HCT116 (cell line): ENCODE measurements around the gene MYO1B. TPM values are rescaled to one million over a fixed set of nuclear protein-coding genes. Genes with fewer than 3 reads are reported as not detected.

ENCODE experiments used
- ATAC-seq: fragments of 200-7000 bp; cut with Tn5 transposase; 2 replicates; pipeline ENCODE4 v1.9.1; 2020; ENCODE audit warnings: mild to moderate bottlenecking, moderate library complexity
- BruUV-seq: library from RNA; stranded (reverse); fragments of 400-500 nt; replicated peaks from 2 replicates; lab custom pipeline; 2021; lab: Mats Ljungman, UMichigan
- CTCF ChIA-PET: fragments of 300-600 bp; sonication (Branson Sonifier 250); formaldehyde crosslinking; loops from one replicate; lab custom pipeline; 2021; ENCODE audit warnings: antibody characterized with exemption; lab: Charles Lee
- POLR2A ChIA-PET: fragments of 300-600, 350-600 bp; sonication (Branson Sonifier 250); formaldehyde crosslinking; loops from one replicate; lab custom pipeline; 2021; ENCODE audit warnings: antibody characterized with exemption; lab: Charles Lee
- RAD21 ChIA-PET, 2 experiments: fragments of 300-600 bp; sonication (Branson Sonifier 250); formaldehyde crosslinking; loops; one replicate each; lab custom pipeline; 2023; ENCODE audit warnings: low total read pairs in 2 of 2; ENCODE audit not compliant: uncharacterized antibody in 2 of 2, unreplicated experiment in 2 of 2, low non-redundant PET in 1 of 2; lab: Charles Lee
- DNase-seq: peaks from one replicate; pipeline ENCODE4 v3.0.0-alpha.2; 2010; ENCODE audit warnings: low read depth, low spot score
- H2AFZ ChIP-seq: fragments of 200-600 bp; shearing (Covaris generic), sonication (generic); 2 replicates; pipeline ENCODE4 v1.6.1; 2017; ENCODE audit warnings: low read depth, mixed run types, mixed read lengths, antibody characterized with exemption, low read length; ENCODE audit not compliant: poor library complexity, severe bottlenecking
- H3K27ac ChIP-seq: 2 replicates; pipeline ENCODE4 v1.5.1; 2012; ENCODE audit warnings: low read depth, low read length
- H3K27me3 ChIP-seq: fragments of 200-600 bp; sonication (generic); 2 replicates; pipeline ENCODE4 v1.6.1; 2016; ENCODE audit warnings: mixed run types, low read length, mixed read lengths; ENCODE audit not compliant: insufficient read depth
- H3K36me3 ChIP-seq, 2 experiments: fragments of 200-500 bp in 1 of 2; fragments of 200-600 bp in 1 of 2; sonication (Bioruptor generic) in 1 of 2; sonication (generic) in 1 of 2; 2 replicates each; pipeline versions ENCODE4 v1.5.1 to v1.6.1; 2014 to 2016; ENCODE audit warnings: low read length in 2 of 2, inconsistent platforms in 1 of 2, mixed read lengths in 1 of 2, mixed run types in 1 of 2; ENCODE audit not compliant: insufficient read depth in 2 of 2, control insufficient read depth in 1 of 2
- H3K4me1 ChIP-seq, 2 experiments: fragments of 200-600 bp in 1 of 2; sonication (generic) in 1 of 2; 2 replicates each; pipeline versions ENCODE4 v1.5.1 to v1.6.1; 2012 to 2017; ENCODE audit warnings: low read length in 2 of 2, inconsistent platforms in 1 of 2, mild to moderate bottlenecking in 1 of 2, mixed read lengths in 1 of 2, mixed run types in 1 of 2, moderate library complexity in 1 of 2; ENCODE audit not compliant: insufficient read depth in 2 of 2, control insufficient read depth in 1 of 2
- H3K4me2 ChIP-seq: fragments of 200-600 bp; sonication (generic); 2 replicates; pipeline ENCODE4 v1.6.1; 2017; ENCODE audit warnings: mixed run types, low read length, mixed read lengths
- H3K4me3 ChIP-seq, 2 experiments: fragments of 200-600 bp in 1 of 2; sonication (generic) in 1 of 2; replicated peaks in 1 of 2; 2 replicates each; pipeline ENCODE4 v1.5.1; 2011 to 2016; ENCODE audit warnings: low read length in 2 of 2, control low read depth in 1 of 2, low read depth in 1 of 2, mild to moderate bottlenecking in 1 of 2, mixed read lengths in 1 of 2, mixed run types in 1 of 2
- H3K79me2 ChIP-seq: fragments of 200-600 bp; sonication (generic); 2 replicates; pipeline ENCODE4 v1.6.1; 2017; ENCODE audit warnings: mild to moderate bottlenecking, mixed run types, low read length, moderate library complexity, mixed read lengths; ENCODE audit not compliant: insufficient read depth
- H3K9ac ChIP-seq: fragments of 200-600 bp; sonication (generic); 2 replicates; pipeline ENCODE4 v1.6.1; 2016; ENCODE audit warnings: low read length, mixed read lengths
- H3K9me2 ChIP-seq: fragments of 200-600 bp; sonication (generic), shearing (Covaris generic); 2 replicates; pipeline ENCODE4 v1.6.1; 2017; ENCODE audit warnings: mixed run types, mild to moderate bottlenecking, moderate library complexity; ENCODE audit not compliant: insufficient read depth
- H3K9me3 ChIP-seq, 2 experiments: fragments of 200-500 bp in 1 of 2; fragments of 200-600 bp in 1 of 2; sonication (Bioruptor generic) in 1 of 2; sonication (generic) in 1 of 2; 2 replicates each; pipeline ENCODE4 v1.6.1; 2014 to 2017; ENCODE audit warnings: low read length in 2 of 2, mixed read lengths in 2 of 2, inconsistent platforms in 1 of 2, low read depth in 1 of 2, mild to moderate bottlenecking in 1 of 2, mixed run types in 1 of 2, moderate library complexity in 1 of 2; ENCODE audit not compliant: control insufficient read depth in 1 of 2, insufficient read depth in 1 of 2
- H4K20me1 ChIP-seq: fragments of 200-600 bp; sonication (generic), shearing (Covaris generic); 2 replicates; pipeline ENCODE4 v1.6.1; 2017; ENCODE audit warnings: mixed run types, mild to moderate bottlenecking, moderate library complexity; ENCODE audit not compliant: insufficient read depth
- CBX3 ChIP-seq: IDR thresholded peaks from 2 replicates; pipeline ENCODE4 v1.6.1; 2012; ENCODE audit warnings: low read depth
- CEBPB ChIP-seq: IDR thresholded peaks from 2 replicates; pipeline ENCODE4 v1.6.1; 2012; ENCODE audit warnings: low read depth
- ELF1 ChIP-seq: IDR thresholded peaks from 2 replicates; pipeline ENCODE4 v1.6.1; 2012; ENCODE audit warnings: low read depth, borderline replicate concordance
- EZH2phosphoT487 ChIP-seq: fragments of 200-600 bp; IDR thresholded peaks from 2 replicates; pipeline ENCODE4 v1.6.1; 2018; ENCODE audit warnings: antibody characterized with exemption, borderline replicate concordance
- FOSL1 ChIP-seq: IDR thresholded peaks from 2 replicates; pipeline ENCODE4 v1.6.1; 2012; ENCODE audit warnings: low read depth
- MAX ChIP-seq: IDR thresholded peaks from 2 replicates; pipeline ENCODE4 v1.6.1; 2012
- POLR2AphosphoS5 ChIP-seq: IDR thresholded peaks from 2 replicates; pipeline ENCODE4 v1.6.1; 2011; ENCODE audit warnings: mild to moderate bottlenecking, low read depth, low read length, moderate library complexity
- RAD21 ChIP-seq: IDR thresholded peaks from 2 replicates; pipeline ENCODE4 v1.6.1; 2012; ENCODE audit warnings: low read depth, mild to moderate bottlenecking
- SIN3A ChIP-seq: IDR thresholded peaks from 2 replicates; pipeline ENCODE4 v1.6.1; 2012; ENCODE audit warnings: low read depth
- SRF ChIP-seq: IDR thresholded peaks from 2 replicates; pipeline ENCODE4 v1.6.1; 2012; ENCODE audit warnings: low read depth
- YY1 ChIP-seq: IDR thresholded peaks from 2 replicates; pipeline ENCODE4 v1.6.1; 2011; ENCODE audit warnings: low read length, low read depth, moderate library complexity, mild to moderate bottlenecking; ENCODE audit not compliant: insufficient replicate concordance; ENCODE audit errors: extremely low read depth
- ZBTB33 ChIP-seq: IDR thresholded peaks from 2 replicates; pipeline ENCODE4 v1.6.1; 2011; ENCODE audit warnings: mild to moderate bottlenecking, low read length, moderate library complexity; ENCODE audit not compliant: insufficient replicate concordance; ENCODE audit errors: extremely low read depth
- ZFX ChIP-seq: fragments of 450-650 bp; IDR thresholded peaks from 2 replicates; pipeline ENCODE4 v1.6.1; 2017
- ZNF274 ChIP-seq: fragments of 200-500 bp; sonication (Bioruptor generic); IDR thresholded peaks from 2 replicates; pipeline ENCODE4 v1.6.1; 2014; ENCODE audit warnings: mild to moderate bottlenecking, low read depth, low read length, inconsistent platforms
- intact Hi-C: fragments of 100-400 bp; cut with micrococcal nuclease; formaldehyde crosslinking; loops from 2 replicates; pipeline ENCODE4 v1.10.0; 2022
- total RNA-seq: library from RNA; stranded (reverse); gene quantifications from one replicate; pipeline ENCODE4 v1.2.1, GENCODE V29; 2021; ENCODE audit not compliant: unreplicated experiment

The MYO1B gene
- total RNA-seq, 1 experiment from 2014 or later, result 51.7 TPM

GRCh38 chr2:191272064-191272463 is 26.9 kb downstream of the MYO1B start:
- DNase-seq (no peak), ATAC-seq (no peak)
- H3K9ac ChIP-seq, result no peak overlapping the region
- no peaks in the 10 kb centered on the region for H4K20me1 ChIP-seq
- no peaks in the 10 kb centered on the region for H3K4me1 ChIP-seq
- CTCF ChIA-PET, result no interaction called here
- H3K79me2 ChIP-seq, result peaks cover 83% of the 10 kb centered on the region
- RAD21 ChIA-PET, result no interaction called here
- no peaks in the 10 kb centered on the region for H3K36me3 ChIP-seq
- H3K4me2 ChIP-seq, result no peak overlapping the region
- no peak overlapping the region for H2AFZ ChIP-seq
- H3K27me3 ChIP-seq, result no peaks in the 10 kb centered on the region
- intact Hi-C loops, result no loop called here
- no peak for TF ChIP-seq SIN3A
- no peak for TF ChIP-seq FOSL1
- TF ChIP-seq CEBPB, result no peak
- TF ChIP-seq CBX3, result no peak
- no peak for TF ChIP-seq EZH2phosphoT487
- TF ChIP-seq RAD21, result no peak
- TF ChIP-seq ZNF274, result no peak
- no peak for TF ChIP-seq MAX
- POLR2A ChIA-PET, result no interaction called here
- H3K4me3 ChIP-seq, result no peak overlapping the region
- no peak overlapping the region for H3K27ac ChIP-seq
- BruUV-seq, result no TSS peak
- H3K9me3 ChIP-seq, result no peaks in the 10 kb centered on the region
- no peaks in the 10 kb centered on the region for H3K9me2 ChIP-seq

GRCh38 chr2:191274413-191274815 is 29.2 kb downstream of the MYO1B start:
- no peak for TF ChIP-seq ELF1
- TF ChIP-seq POLR2AphosphoS5, result no peak
- no peak for TF ChIP-seq ZBTB33
- TF ChIP-seq ZFX, result no peak
- no peak for TF ChIP-seq SRF
- TF ChIP-seq MAX, result no peak
- TF ChIP-seq YY1, result no peak
- no peak for TF ChIP-seq CBX3
- Histone ChIP-seq H3K27ac (no peak overlapping the region), H3K79me2 (peaks cover 60% of the 10 kb centered on the region), H3K27me3 (no peaks in the 10 kb centered on the region), H3K36me3 (0 out of 4 replicates have a peak, but pooled peaks cover 0 to 5% of the 10 kb centered on the region in 2 experiments), H4K20me1 (no peaks in the 10 kb centered on the region), H2AFZ (no peak overlapping the region), H3K4me2 (no peak overlapping the region), H3K4me3 (no peak overlapping the region), H3K4me1 (no peaks in the 10 kb centered on the region), H3K9ac (no peak overlapping the region), H3K9me2 (no peaks in the 10 kb centered on the region), H3K9me3 (no peaks in the 10 kb centered on the region)
- no peak for ATAC-seq
- intact Hi-C loops, result no loop called here
- ChIA-PET POLR2A (interaction anchor here (0.6 kb wide), 1 partner anchor 9 kb away, joined by 6 read pairs; no protein-coding TSS in a partner anchor), CTCF (no interaction called here), RAD21 (no interaction called here)
- BruUV-seq, result no TSS peak
- DNase-seq, result no peak
